ENCODE measurements around the gene TERF2IP. TPM values are rescaled to one million over a fixed set of nuclear protein-coding genes. Genes with fewer than 3 reads are reported as not detected.

The TERF2IP gene
- total and polyA plus RNA-seq, 7 donors, result 29.8 to 59.0 (median 56.0) TPM

- Histone ChIP-seq H3K27me3 (ENCODE audit: insufficient read depth in 3 of 3, low read length in 2 of 3) (no peaks in the 10 kb centered on the region), H3K9me3 (no peaks in the 10 kb centered on the region), H3K36me3 (ENCODE audit: insufficient read depth in 1 of 2, low read depth in 1 of 2) (peaks cover 12 to 68% of the 10 kb centered on the region in 2 donors), H3K4me1 (peaks cover 17% of the 10 kb centered on the region), H3K4me3 (no peak overlapping the region), H3K27ac (no peak overlapping the region)
- DNase-seq (no peak), ATAC-seq (no peak)
- WGBS, 3 donors, result 95 to 100% (median 96%) methylated on average over 2 of the region's 2 CpGs
- TF ChIP-seq CTCF (IDR thresholded peaks at IDR 0.05), result no peak
- intact Hi-C loops (cut with DNase I), result no loop called here
Observed at GRCh38 chr16:75618780-75619179, 28.8 kb upstream of the TERF2IP start.

- no peak for TF ChIP-seq CTCF (IDR thresholded peaks at IDR 0.05)
- Histone ChIP-seq H3K4me3 (no peak overlapping the region), H3K36me3 (ENCODE audit: insufficient read depth in 1 of 2, low read depth in 1 of 2) (peaks cover 12 to 61% of the 10 kb centered on the region in 2 donors), H3K27ac (no peak overlapping the region), H3K9me3 (no peaks in the 10 kb centered on the region), H3K27me3 (ENCODE audit: insufficient read depth in 3 of 3, low read length in 2 of 3) (no peaks in the 10 kb centered on the region), H3K4me1 (peaks cover 17% of the 10 kb centered on the region)
- 86 to 91% (median 90%) methylated on average over 20 of the region's 20 CpGs for WGBS, 3 donors
- no peak for ATAC-seq
- intact Hi-C loops (cut with DNase I), result loop anchor here (5.0 kb wide), 2 partner anchors 33 to 148 kb away; no protein-coding TSS in a partner anchor
- no peak for DNase-seq
Observed at GRCh38 chr16:75620326-75621169, 27.0 kb upstream of the TERF2IP start.

- H3K4me3 ChIP-seq, result no peak overlapping the region
- peaks cover 14 to 61% of the 10 kb centered on the region in 2 donors for H3K36me3 ChIP-seq (ENCODE audit: insufficient read depth in 1 of 2, low read depth in 1 of 2)
- TF ChIP-seq CTCF (IDR thresholded peaks at IDR 0.05), result peak; percentile 28
- intact Hi-C loops (cut with DNase I), result loop anchor here (5.0 kb wide), 2 partner anchors 34 to 149 kb away; no protein-coding TSS in a partner anchor
- no peak overlapping the region for H3K27ac ChIP-seq
- peaks cover 17% of the 10 kb centered on the region for H3K4me1 ChIP-seq
- WGBS, 3 donors, result 22 to 31% (median 29%) methylated on average over 2 of the region's 2 CpGs
- H3K27me3 ChIP-seq (ENCODE audit: insufficient read depth in 3 of 3, low read length in 2 of 3), result no peaks in the 10 kb centered on the region
- DNase-seq, result no peak
- no peaks in the 10 kb centered on the region for H3K9me3 ChIP-seq
- ATAC-seq, result no peak
Observed at GRCh38 chr16:75621170-75621477, 26.4 kb upstream of the TERF2IP start.

- Histone ChIP-seq H3K4me3 (peak within 1 kb of the TSS; percentile 76), H3K27ac (peak within 1 kb of the TSS; percentile 91), H3K36me3 (ENCODE audit: insufficient read depth in 1 of 2, low read depth in 1 of 2) (peaks cover 21 to 61% of the 10 kb centered on the region in 2 donors), H3K4me1 (peaks cover 17% of the 10 kb centered on the region), H3K27me3 (ENCODE audit: insufficient read depth in 3 of 3, low read length in 2 of 3) (no peaks in the 10 kb centered on the region), H3K9me3 (no peaks in the 10 kb centered on the region)
- ATAC-seq (peak; percentile 96 to 98 (median 97)), DNase-seq (peak; percentile 98 to 99)
- no peak for TF ChIP-seq CTCF (IDR thresholded peaks at IDR 0.05)
- 0% methylated on average over 62 of the region's 62 CpGs for WGBS, 3 donors
- intact Hi-C loops (cut with DNase I), result loop anchor here (2.0 to 5.0 kb wide), 3 partner anchors 36 to 151 kb away; partner anchors contain the start of gene GABARAPL2 (in 1 of the 2)
Observed at GRCh38 chr16:75622761-75623605, 24.6 kb upstream of the TERF2IP start, which contains the start of gene ADAT1. Gene ADAT1, minus strand, starts transcription at chr16:75623281. Its CDS starts 2,482 bp downstream, at chr16:75620799.
